PC-3 (cell line): ENCODE measurements around the gene LRRC28. TPM values are rescaled to one million over a fixed set of nuclear protein-coding genes. Genes with fewer than 3 reads are reported as not detected.

Experiments
- ATAC-seq: fragments of 200-7000 bp; cut with Tn5 transposase; 2 replicates; pipeline ENCODE4 v1.9.1; 2020; ENCODE audit warnings: mild to moderate bottlenecking, moderate library complexity
- BruUV-seq: library from RNA; stranded (reverse); fragments of 400-500 nt; replicated peaks from 2 replicates; lab custom pipeline; 2021; lab: Mats Ljungman, UMichigan
- CTCF ChIA-PET: fragments of 300-600 bp; sonication (Branson Sonifier 250); formaldehyde crosslinking; loops from one replicate; lab custom pipeline; 2022; ENCODE audit warnings: antibody characterized with exemption; lab: Charles Lee
- POLR2A ChIA-PET: fragments of 300-600 bp; sonication (Branson Sonifier 250); formaldehyde crosslinking; loops from one replicate; lab custom pipeline; 2022; ENCODE audit warnings: antibody characterized with exemption; ENCODE audit not compliant: unreplicated experiment; lab: Charles Lee
- DNase-seq: peaks from one replicate; pipeline ENCODE4 v3.0.0-alpha.2; 2015
- H2AFZ ChIP-seq: fragments of 300-600 bp; sonication (generic); 2 replicates; pipeline ENCODE4 v1.6.0; 2016; ENCODE audit warnings: antibody characterized with exemption, low read length
- H3F3A ChIP-seq: fragments of 300-600 bp; sonication (generic); one replicate; pipeline ENCODE4 v1.6.0; 2017; ENCODE audit warnings: antibody characterized with exemption, low read length, control low read depth, mild to moderate bottlenecking; ENCODE audit not compliant: unreplicated experiment
- H3K27ac ChIP-seq: fragments of 300-600 bp; sonication (generic); 2 replicates; pipeline ENCODE4 v1.5.1; 2016; ENCODE audit warnings: mild to moderate bottlenecking, low read length
- H3K27me3 ChIP-seq: fragments of 300-600 bp; sonication (generic); 2 replicates; pipeline ENCODE4 v1.6.1; 2016; ENCODE audit warnings: low read length, mixed read lengths
- H3K36me3 ChIP-seq: fragments of 300-600 bp; sonication (generic); 2 replicates; pipeline ENCODE4 v1.6.1; 2016; ENCODE audit warnings: low read depth, mixed run types, low read length, mixed read lengths
- H3K4me1 ChIP-seq: fragments of 300-600 bp; sonication (generic); 2 replicates; pipeline ENCODE4 v1.5.1; 2016; ENCODE audit warnings: low read length; ENCODE audit not compliant: insufficient read depth
- H3K4me2 ChIP-seq: fragments of 300-600 bp; sonication (generic); 2 replicates; pipeline ENCODE4 v1.6.0; 2016; ENCODE audit warnings: low read length
- H3K4me3 ChIP-seq: fragments of 300-600 bp; sonication (generic); 2 replicates; pipeline ENCODE4 v1.5.1; 2016; ENCODE audit warnings: mild to moderate bottlenecking, low read length, mixed read lengths
- H3K79me2 ChIP-seq: fragments of 300-600 bp; sonication (generic); 2 replicates; pipeline ENCODE4 v1.6.1; 2017; ENCODE audit warnings: low read length, mixed read lengths
- H3K9ac ChIP-seq: fragments of 300-600 bp; sonication (generic); 2 replicates; pipeline ENCODE4 v1.6.0; 2016; ENCODE audit warnings: mild to moderate bottlenecking, low read length
- H3K9me2 ChIP-seq: fragments of 300-600 bp; sonication (generic); replicated peaks from 2 replicates; pipeline ENCODE4 v1.6.1; 2016; ENCODE audit warnings: mixed run types, low read length, mixed read lengths
- H3K9me3 ChIP-seq: fragments of 300-600 bp; sonication (generic); 2 replicates; pipeline ENCODE4 v1.6.1; 2016; ENCODE audit warnings: low read length, mixed read lengths
- H4K20me1 ChIP-seq: fragments of 300-600 bp; sonication (generic); 2 replicates; pipeline ENCODE4 v1.6.1; 2016; ENCODE audit warnings: low read length, mixed read lengths
- EZH2 ChIP-seq: fragments of 300-600 bp; sonication (generic); IDR thresholded peaks from one replicate; pipeline ENCODE4 v1.6.1; 2017; ENCODE audit warnings: antibody characterized with exemption, mild to moderate bottlenecking, low read length; ENCODE audit not compliant: unreplicated experiment
- EZH2phosphoT487 ChIP-seq: fragments of 300-600 bp; sonication (generic); IDR thresholded peaks from 2 replicates; pipeline ENCODE4 v1.6.1; 2018; ENCODE audit warnings: mild to moderate bottlenecking, antibody characterized with exemption, low read length, borderline replicate concordance
- intact Hi-C: fragments of 100-400 bp; cut with micrococcal nuclease; formaldehyde crosslinking; loops from 2 replicates; pipeline ENCODE4 v1.9.0; 2023
- total RNA-seq: library from RNA; depleted of rRNA; stranded (reverse); fragments of >200 nt; gene quantifications from 2 replicates; pipeline ENCODE4 v1.2.3, GENCODE V29; 2014
- TF ChIP-seq, protein P1 (sequence below): fragments of 300-600 bp; sonication (generic); conservative IDR thresholded peaks from 2 replicates; pipeline ENCODE4 v1.5.1; 2017; ENCODE audit warnings: antibody characterized with exemption, low read depth, mild to moderate bottlenecking, low read length

Gene LRRC28
- total RNA-seq, 1 experiment from 2014 or later = 10.6 TPM

DNA sequence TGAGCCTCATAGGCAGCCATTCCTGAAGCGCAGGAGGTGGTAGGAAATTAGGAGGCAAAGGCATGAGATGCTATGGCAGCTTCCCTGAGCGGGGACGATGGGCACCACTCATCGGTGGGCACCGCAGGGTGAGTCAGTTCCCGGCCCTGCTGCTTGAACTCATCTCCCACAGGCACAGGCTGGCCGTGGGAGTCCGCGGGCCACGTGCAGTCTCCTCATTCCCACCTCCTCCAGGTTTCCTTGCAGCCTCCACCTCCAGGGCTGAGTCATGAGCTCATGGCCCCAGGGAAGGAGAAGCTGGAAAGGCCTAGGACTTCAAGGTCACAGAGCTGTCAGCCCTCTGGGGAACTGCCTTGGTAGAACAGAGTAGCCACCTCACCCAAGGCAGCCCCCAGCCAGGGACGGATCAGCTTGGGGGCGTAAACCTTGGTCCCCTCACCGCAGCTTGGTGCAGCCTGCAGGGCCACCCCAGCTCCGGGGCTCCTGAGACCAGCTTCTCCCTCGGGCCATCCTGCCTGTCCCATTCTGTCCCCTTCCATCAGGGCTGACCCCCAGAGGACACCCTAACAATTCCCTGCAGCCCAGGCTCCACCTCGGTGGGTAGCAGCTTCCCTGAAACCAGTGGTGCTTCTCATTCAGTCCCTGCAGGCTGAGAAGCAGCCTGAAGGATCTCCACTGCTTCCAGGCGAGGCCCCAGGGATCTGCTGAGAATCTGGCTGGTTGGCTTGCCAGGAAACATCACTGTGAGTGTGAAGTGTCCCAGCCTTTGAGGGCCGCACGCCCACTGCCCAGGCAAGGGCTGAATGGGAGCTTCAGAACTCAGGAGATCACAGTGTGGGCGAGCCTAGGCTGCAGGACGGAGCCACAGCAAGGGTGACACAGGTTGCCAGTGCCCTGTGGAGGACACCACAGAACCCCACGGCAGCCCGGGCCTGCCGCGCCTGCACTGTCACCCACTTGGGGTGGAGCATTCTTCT, 163.8 kb downstream of the LRRC28 start:
- intact Hi-C loops = no loop called here
- TF ChIP-seq EZH2phosphoT487 (no peak), EZH2 (no peak)
- TF ChIP-seq, protein P1, sequence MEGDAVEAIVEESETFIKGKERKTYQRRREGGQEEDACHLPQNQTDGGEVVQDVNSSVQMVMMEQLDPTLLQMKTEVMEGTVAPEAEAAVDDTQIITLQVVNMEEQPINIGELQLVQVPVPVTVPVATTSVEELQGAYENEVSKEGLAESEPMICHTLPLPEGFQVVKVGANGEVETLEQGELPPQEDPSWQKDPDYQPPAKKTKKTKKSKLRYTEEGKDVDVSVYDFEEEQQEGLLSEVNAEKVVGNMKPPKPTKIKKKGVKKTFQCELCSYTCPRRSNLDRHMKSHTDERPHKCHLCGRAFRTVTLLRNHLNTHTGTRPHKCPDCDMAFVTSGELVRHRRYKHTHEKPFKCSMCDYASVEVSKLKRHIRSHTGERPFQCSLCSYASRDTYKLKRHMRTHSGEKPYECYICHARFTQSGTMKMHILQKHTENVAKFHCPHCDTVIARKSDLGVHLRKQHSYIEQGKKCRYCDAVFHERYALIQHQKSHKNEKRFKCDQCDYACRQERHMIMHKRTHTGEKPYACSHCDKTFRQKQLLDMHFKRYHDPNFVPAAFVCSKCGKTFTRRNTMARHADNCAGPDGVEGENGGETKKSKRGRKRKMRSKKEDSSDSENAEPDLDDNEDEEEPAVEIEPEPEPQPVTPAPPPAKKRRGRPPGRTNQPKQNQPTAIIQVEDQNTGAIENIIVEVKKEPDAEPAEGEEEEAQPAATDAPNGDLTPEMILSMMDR = no peak
- Histone ChIP-seq H4K20me1 (no peaks in the 10 kb centered on the region), H3F3A (no peaks in the 10 kb centered on the region), H3K9me2 (no peaks in the 10 kb centered on the region), H3K4me2 (no peak overlapping the region), H2AFZ (no peak overlapping the region), H3K9me3 (no peaks in the 10 kb centered on the region), H3K4me1 (no peaks in the 10 kb centered on the region), H3K27ac (no peak overlapping the region), H3K36me3 (no peaks in the 10 kb centered on the region), H3K79me2 (no peaks in the 10 kb centered on the region), H3K27me3 (no peaks in the 10 kb centered on the region), H3K9ac (no peak overlapping the region), H3K4me3 (no peak overlapping the region)
- DNase-seq = no peak
- no peak for ATAC-seq
- POLR2A ChIA-PET = no interaction called here
- no TSS peak for BruUV-seq
- CTCF ChIA-PET = no interaction called here

DNA sequence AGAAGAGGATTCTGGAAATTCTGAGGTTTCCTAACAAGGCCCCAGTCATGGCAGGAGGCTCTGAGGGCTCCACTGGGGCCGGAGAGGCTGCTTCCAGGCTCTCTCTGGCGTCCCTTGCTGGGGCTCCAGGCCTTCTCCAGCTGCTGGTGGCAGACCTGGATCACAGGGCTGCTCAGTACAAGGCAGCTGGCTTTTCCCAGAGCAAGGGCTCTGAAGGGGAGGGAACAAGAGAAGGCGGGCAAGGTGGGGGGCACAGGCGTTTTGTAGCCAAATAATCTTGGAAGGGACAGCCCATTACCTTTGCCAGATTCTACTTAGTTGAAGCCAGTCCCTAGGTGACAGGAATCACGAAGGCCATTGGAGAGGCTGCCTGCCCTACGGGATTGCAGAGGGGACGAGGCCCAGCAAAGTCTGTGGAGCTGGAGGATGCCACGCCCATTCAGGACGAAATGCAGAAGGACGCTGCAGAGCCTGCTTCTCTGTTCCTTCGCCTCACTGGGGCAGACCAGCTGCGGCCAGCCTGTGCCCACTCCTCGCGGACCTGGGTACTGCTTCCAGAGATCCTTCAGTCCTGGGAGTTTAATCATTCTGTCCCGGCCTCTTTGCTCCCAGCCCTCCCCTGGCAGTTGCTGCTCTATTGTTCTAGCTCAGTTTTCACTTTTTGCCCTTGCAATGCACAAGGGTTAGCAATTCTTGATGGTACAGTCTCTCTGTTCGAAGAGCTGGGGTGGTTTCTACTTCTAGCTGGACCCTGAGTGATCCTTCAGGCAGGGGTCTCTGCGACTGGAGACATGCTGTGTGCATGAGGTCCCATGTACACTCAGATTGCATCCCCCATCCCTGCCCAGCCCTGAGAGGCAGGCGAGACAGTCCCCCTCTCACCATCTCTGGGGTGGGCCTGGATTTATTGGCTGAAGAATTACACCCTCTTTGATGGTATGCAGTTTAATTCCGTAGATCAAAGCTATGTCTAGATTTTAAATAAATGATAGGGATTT, 165.2 kb downstream of the LRRC28 start:
- H4K20me1 ChIP-seq = no peaks in the 10 kb centered on the region
- ChIA-PET POLR2A (no interaction called here), CTCF (no interaction called here)
- H3K36me3 ChIP-seq = no peaks in the 10 kb centered on the region
- H3K4me3 ChIP-seq = no peak overlapping the region
- no peak overlapping the region for H3K9ac ChIP-seq
- DNase-seq = no peak
- no peak overlapping the region for H3K4me2 ChIP-seq
- no peaks in the 10 kb centered on the region for H3K9me3 ChIP-seq
- H3K79me2 ChIP-seq = no peaks in the 10 kb centered on the region
- BruUV-seq = no TSS peak
- no peaks in the 10 kb centered on the region for H3F3A ChIP-seq
- TF ChIP-seq EZH2phosphoT487 (no peak), EZH2 (no peak)
- TF ChIP-seq, protein P1 = no peak
- H3K27me3 ChIP-seq = no peaks in the 10 kb centered on the region
- H2AFZ ChIP-seq = no peak overlapping the region
- H3K27ac ChIP-seq = no peak overlapping the region
- H3K9me2 ChIP-seq = no peaks in the 10 kb centered on the region
- ATAC-seq = no peak
- no peaks in the 10 kb centered on the region for H3K4me1 ChIP-seq
- intact Hi-C loops = no loop called here
